ENCODE data around the gene OPN1SW.

OPN1SW gene

GRCh38 chr7:128744366-128744905, 31.2 kb downstream of the OPN1SW start:
- Mint-ChIP-seq H3K27me3 (ENCODE audit: low read depth) (no peaks in the 10 kb centered on the region), H3K9me3 (no peaks in the 10 kb centered on the region), H3K4me3 (no peak overlapping the region), H3K27ac (no peak overlapping the region), H3K4me1 (peaks cover 32% of the 10 kb centered on the region), H3K36me3 (ENCODE audit: low read depth) (peaks cover 37% of the 10 kb centered on the region)
- no peak for TF ChIP-seq CTCF (IDR thresholded peaks at IDR 0.05; ENCODE audit: unreplicated experiment in 3 of 3)

- Mint-ChIP-seq H3K4me1 (peaks cover 39% of the 10 kb centered on the region), H3K36me3 (ENCODE audit: low read depth) (peaks cover 27% of the 10 kb centered on the region), H3K9me3 (no peaks in the 10 kb centered on the region), H3K4me3 (no peak overlapping the region), H3K27me3 (ENCODE audit: low read depth) (no peaks in the 10 kb centered on the region), H3K27ac (no peak overlapping the region)
- no peak for TF ChIP-seq CTCF (IDR thresholded peaks at IDR 0.05; ENCODE audit: unreplicated experiment in 3 of 3)
Observed at GRCh38 chr7:128743112-128743772, 32.4 kb downstream of the OPN1SW start.

GRCh38 chr7:128742206-128742605, 33.4 kb downstream of the OPN1SW start:
- peaks cover 44% of the 10 kb centered on the region for H3K4me1 Mint-ChIP-seq
- peak overlapping the region; percentile 20 to 77 (median 72) for H3K4me3 Mint-ChIP-seq
- peaks cover 18% of the 10 kb centered on the region for H3K36me3 Mint-ChIP-seq (ENCODE audit: low read depth)
- TF ChIP-seq CTCF (IDR thresholded peaks at IDR 0.05; ENCODE audit: unreplicated experiment in 3 of 3): no peak
- H3K27ac Mint-ChIP-seq: no peak overlapping the region
- H3K9me3 Mint-ChIP-seq: no peaks in the 10 kb centered on the region
- H3K27me3 Mint-ChIP-seq (ENCODE audit: low read depth): no peaks in the 10 kb centered on the region

- peak overlapping the region; percentile 42 to 100 (median 65) for H3K4me3 Mint-ChIP-seq
- peaks cover 13% of the 10 kb centered on the region for H3K36me3 Mint-ChIP-seq (ENCODE audit: low read depth)
- no peaks in the 10 kb centered on the region for H3K9me3 Mint-ChIP-seq
- no peaks in the 10 kb centered on the region for H3K27me3 Mint-ChIP-seq (ENCODE audit: low read depth)
- H3K27ac Mint-ChIP-seq: peak overlapping the region in 1 of 3 experiments; percentile 49
- H3K4me1 Mint-ChIP-seq: peaks cover 44% of the 10 kb centered on the region
- TF ChIP-seq CTCF (IDR thresholded peaks at IDR 0.05; ENCODE audit: unreplicated experiment in 3 of 3): no peak
Observed at GRCh38 chr7:128741491-128741890, 34.1 kb downstream of the OPN1SW start.

GRCh38 chr7:128740996-128741395, 34.6 kb downstream of the OPN1SW start:
- TF ChIP-seq CTCF (IDR thresholded peaks at IDR 0.05; ENCODE audit: unreplicated experiment in 3 of 3): no peak
- H3K36me3 Mint-ChIP-seq (ENCODE audit: low read depth): peaks cover 13% of the 10 kb centered on the region
- no peaks in the 10 kb centered on the region for H3K27me3 Mint-ChIP-seq (ENCODE audit: low read depth)
- H3K4me3 Mint-ChIP-seq: peak overlapping the region; percentile 42 to 100 (median 65)
- peaks cover 44% of the 10 kb centered on the region for H3K4me1 Mint-ChIP-seq
- H3K27ac Mint-ChIP-seq: peak overlapping the region in 1 of 3 experiments; percentile 49
- H3K9me3 Mint-ChIP-seq: no peaks in the 10 kb centered on the region

Data from nephron (organoid).